ENCODE results near the gene QTRT2. TPM values are rescaled to one million over a fixed set of nuclear protein-coding genes. Genes with fewer than 3 reads are reported as not detected.

Gene QTRT2
- total RNA-seq, 4 donors from 2014 or later, result 10.8 to 19.4 (median 11.8) TPM

DNA sequence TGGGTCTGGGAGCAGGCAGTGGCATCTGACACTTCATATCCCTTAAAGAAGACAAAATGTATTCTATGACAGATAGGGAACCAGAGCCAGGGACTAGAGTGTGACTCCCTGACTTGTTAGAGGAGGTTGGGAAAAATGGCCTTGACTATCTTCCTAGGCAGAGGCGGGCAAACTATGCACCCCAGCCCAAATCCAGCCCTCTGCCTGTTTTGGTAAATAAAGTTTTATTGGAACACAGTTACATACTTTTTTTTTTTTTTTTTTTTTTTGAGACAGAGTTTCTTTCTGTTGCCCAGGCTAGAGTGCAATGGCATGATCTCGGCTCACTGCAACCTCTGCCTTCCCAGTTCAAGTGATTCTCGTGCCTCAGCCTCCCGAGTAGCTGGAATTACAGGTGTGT is 47.3 kb downstream of the QTRT2 start:
- TF ChIP-seq POLR2A (IDR thresholded peaks at IDR 0.05), result no peak
- TF ChIP-seq, protein P1, sequence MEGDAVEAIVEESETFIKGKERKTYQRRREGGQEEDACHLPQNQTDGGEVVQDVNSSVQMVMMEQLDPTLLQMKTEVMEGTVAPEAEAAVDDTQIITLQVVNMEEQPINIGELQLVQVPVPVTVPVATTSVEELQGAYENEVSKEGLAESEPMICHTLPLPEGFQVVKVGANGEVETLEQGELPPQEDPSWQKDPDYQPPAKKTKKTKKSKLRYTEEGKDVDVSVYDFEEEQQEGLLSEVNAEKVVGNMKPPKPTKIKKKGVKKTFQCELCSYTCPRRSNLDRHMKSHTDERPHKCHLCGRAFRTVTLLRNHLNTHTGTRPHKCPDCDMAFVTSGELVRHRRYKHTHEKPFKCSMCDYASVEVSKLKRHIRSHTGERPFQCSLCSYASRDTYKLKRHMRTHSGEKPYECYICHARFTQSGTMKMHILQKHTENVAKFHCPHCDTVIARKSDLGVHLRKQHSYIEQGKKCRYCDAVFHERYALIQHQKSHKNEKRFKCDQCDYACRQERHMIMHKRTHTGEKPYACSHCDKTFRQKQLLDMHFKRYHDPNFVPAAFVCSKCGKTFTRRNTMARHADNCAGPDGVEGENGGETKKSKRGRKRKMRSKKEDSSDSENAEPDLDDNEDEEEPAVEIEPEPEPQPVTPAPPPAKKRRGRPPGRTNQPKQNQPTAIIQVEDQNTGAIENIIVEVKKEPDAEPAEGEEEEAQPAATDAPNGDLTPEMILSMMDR (IDR thresholded peaks at IDR 0.05), result no peak
- DNase-seq (ENCODE audit: low spot score in 2 of 2), result no peak
- H3K4me3 ChIP-seq (ENCODE audit: low read depth, poor library complexity, severe bottlenecking), result no peak overlapping the region
- WGBS, 2 donors, result 94% methylated on average over 4 of the region's 4 CpGs
- intact Hi-C loops (cut with DNase I; ENCODE audit: low total_unique reads), result no loop called here

DNA sequence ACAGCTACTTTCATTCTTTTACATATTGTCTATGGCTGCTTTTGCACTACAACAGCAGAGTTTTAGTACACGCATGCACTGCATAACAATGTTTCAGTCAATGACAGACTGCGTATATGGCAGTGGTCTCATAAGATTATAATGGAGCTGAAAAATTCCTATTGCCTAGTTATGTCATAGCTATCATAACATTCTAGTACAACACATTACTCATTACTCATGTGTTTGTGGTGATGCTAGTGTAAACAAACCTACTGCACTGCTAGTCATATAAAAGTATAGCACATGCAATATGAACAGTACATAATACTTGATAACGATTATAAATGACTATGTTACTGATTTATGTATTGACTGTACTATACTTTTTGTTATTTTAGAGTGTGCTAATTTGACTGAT is 47.9 kb downstream of the QTRT2 start:
- intact Hi-C loops (cut with DNase I; ENCODE audit: low total_unique reads), result no loop called here
- no peak for TF ChIP-seq POLR2A (IDR thresholded peaks at IDR 0.05)
- TF ChIP-seq, protein P1 (IDR thresholded peaks at IDR 0.05), result no peak
- 87 to 91% methylated on average over 3 of the region's 3 CpGs for WGBS, 2 donors

DNA sequence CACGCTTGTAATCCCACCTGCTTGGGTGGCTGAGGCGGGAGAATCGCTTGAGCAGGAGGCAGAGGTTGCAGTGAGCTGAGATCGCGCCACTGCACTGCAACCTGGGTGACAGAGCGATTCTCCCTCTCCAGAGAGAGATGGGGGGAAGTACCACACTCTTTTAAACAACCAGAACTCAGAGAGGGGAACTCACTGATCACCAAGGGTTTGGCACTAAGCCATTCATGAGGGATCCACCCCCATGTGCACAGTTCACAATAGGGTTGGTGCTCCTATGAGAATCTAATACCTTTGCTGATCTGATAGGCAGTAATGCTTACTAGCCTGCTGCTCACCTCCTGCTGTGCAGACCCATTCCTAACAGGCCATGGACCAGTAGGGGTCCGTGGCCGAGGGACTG is 51.6 kb downstream of the QTRT2 start:
- DNase-seq (ENCODE audit: low spot score in 2 of 2), result no peak
- TF ChIP-seq POLR2A (IDR thresholded peaks at IDR 0.05), result no peak
- TF ChIP-seq, protein P1 (IDR thresholded peaks at IDR 0.05), result no peak
- intact Hi-C loops (cut with DNase I; ENCODE audit: low total_unique reads), result no loop called here
- H3K4me3 ChIP-seq (ENCODE audit: low read depth, poor library complexity, severe bottlenecking), result no peak overlapping the region
- WGBS, 2 donors, result 93% methylated on average over 8 of the region's 8 CpGs

More for the DNA sequence above, 47.9 kb downstream of the QTRT2 start:
- DNase-seq (ENCODE audit: low spot score in 2 of 2), result no peak
- H3K4me3 ChIP-seq (ENCODE audit: low read depth, poor library complexity, severe bottlenecking), result no peak overlapping the region

DNA sequence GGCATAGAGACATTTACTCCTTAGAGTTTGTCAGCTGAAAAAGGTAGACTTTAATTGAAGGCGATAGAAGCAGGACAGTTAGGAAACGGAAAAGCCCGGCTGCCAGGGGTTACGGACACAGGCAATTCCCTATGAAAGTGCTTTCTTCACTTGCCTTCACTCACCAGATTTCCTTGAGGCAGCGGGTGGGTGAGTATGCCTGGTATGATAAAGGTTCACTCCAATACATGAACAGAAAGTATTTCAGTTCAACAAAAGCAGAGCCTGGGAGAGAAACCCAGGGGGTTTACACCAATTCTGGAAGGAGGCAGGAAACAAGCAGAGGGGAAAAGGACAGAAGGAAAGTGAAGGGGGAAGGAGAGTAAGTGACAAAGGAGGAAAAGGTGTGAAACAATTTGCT is 53.9 kb downstream of the QTRT2 start:
- DNase-seq (ENCODE audit: low spot score in 2 of 2), result no peak
- intact Hi-C loops (cut with DNase I; ENCODE audit: low total_unique reads), result no loop called here

DNA sequence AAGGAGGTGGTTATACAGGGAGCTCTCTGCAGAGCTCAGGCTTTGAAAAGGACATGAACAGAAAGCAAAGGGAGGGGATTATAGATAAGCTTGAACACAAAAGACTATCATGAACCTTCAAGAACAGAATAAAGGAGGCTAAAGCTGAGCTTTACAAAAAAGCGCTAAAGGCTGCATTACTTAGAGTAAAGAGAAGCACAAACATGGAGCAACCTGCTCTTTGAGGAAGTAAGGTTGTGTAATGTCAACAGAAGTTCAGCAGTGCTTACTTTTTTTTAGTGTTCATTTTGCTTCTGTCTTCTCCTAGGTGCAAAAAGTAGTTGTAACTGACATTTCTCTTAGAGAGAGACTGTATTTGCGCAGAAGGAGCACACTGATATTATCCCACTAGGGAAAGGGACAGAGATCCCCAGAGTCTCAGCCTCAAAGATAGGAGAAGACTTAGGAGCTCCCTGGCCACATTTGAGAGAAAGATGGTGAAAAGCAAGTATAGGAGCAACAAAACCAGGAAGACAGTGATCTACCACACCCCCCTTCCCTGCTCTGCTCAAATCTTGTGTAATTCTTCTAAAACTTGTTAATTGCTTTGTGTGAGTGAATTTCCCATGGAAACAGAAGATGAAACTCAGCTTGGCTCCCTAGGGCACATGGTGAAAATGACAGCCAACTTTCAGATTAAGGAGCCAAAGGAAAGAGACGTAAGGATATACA is 54.7 kb downstream of the QTRT2 start:
- no peak overlapping the region for H3K4me3 ChIP-seq (ENCODE audit: low read depth, poor library complexity, severe bottlenecking)
- intact Hi-C loops (cut with DNase I; ENCODE audit: low total_unique reads), result no loop called here
- TF ChIP-seq POLR2A (IDR thresholded peaks at IDR 0.05), result no peak
- TF ChIP-seq, protein P1 (IDR thresholded peaks at IDR 0.05), result no peak
- WGBS, 2 donors, result 73 to 78% methylated on average over 3 of the region's 3 CpGs
- DNase-seq (ENCODE audit: low spot score in 2 of 2), result no peak

More for the DNA sequence above, 53.9 kb downstream of the QTRT2 start:
- H3K4me3 ChIP-seq (ENCODE audit: low read depth, poor library complexity, severe bottlenecking), result no peak overlapping the region
- 65 to 72% methylated on average over 5 of the region's 5 CpGs for WGBS, 2 donors
- TF ChIP-seq, protein P1 (IDR thresholded peaks at IDR 0.05), result no peak
- no peak for TF ChIP-seq POLR2A (IDR thresholded peaks at IDR 0.05)

DNA sequence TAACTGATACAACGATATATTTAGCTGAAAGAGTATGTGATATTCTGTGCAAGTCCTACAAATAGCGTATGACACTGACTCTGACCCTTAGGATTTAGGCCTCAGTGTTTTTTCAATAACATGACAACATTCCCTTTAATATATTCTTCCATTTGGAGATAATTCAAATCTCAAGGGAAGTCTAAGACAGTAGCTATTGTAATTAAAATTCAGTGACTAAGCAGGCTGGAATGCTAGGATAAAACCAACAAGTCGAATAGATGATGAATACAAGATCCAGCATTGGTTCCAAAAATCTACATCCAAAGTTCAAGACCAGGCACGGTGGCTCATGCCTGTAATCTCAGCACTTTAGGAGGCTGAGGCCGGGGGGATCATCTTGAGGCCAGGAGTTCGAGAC is 56.2 kb downstream of the QTRT2 start:
- WGBS, 2 donors, result 69 to 73% methylated on average over 6 of the region's 6 CpGs
- intact Hi-C loops (cut with DNase I; ENCODE audit: low total_unique reads), result no loop called here
- H3K4me3 ChIP-seq (ENCODE audit: low read depth, poor library complexity, severe bottlenecking), result no peak overlapping the region
- no peak for DNase-seq (ENCODE audit: low spot score in 2 of 2)
- TF ChIP-seq, protein P1 (IDR thresholded peaks at IDR 0.05), result no peak
- no peak for TF ChIP-seq POLR2A (IDR thresholded peaks at IDR 0.05)

All from lower leg skin (tissue), 4 donors.